GM23338 (cell line): ENCODE measurements around the gene CLDN19. TPM values are rescaled to one million over a fixed set of nuclear protein-coding genes. Genes with fewer than 3 reads are reported as not detected.

Experiments used
- ATAC-seq: fragments of 200-7000 bp; cut with Tn5 transposase; 3 replicates; pipeline ENCODE4 v1.9.1; 2020
- DNase-seq: peaks from one replicate; pipeline ENCODE4 v3.0.0-alpha.2; 2015; ENCODE audit warnings: low spot score
- H2AFZ ChIP-seq: fragments of 200-600 bp; sonication (generic); 2 replicates; pipeline ENCODE4 v1.8.0; 2016; ENCODE audit warnings: antibody characterized with exemption, mild to moderate bottlenecking, moderate library complexity
- H3F3A ChIP-seq: fragments of 200-600 bp; sonication (generic); replicated peaks from 2 replicates; pipeline ENCODE4 v1.8.0; 2017; ENCODE audit warnings: antibody characterized with exemption, mixed run types, low read depth
- H3K27ac ChIP-seq: fragments of 200-600 bp; sonication (generic); 2 replicates; pipeline ENCODE4 v1.6.1; 2016; ENCODE audit warnings: low read depth
- H3K27me3 ChIP-seq: fragments of 200-600 bp; sonication (generic); 2 replicates; pipeline ENCODE4 v1.8.0; 2016; ENCODE audit warnings: mild to moderate bottlenecking, mixed run types, moderate library complexity; ENCODE audit not compliant: insufficient read depth
- H3K36me3 ChIP-seq: fragments of 200-600 bp; sonication (generic); 2 replicates; pipeline ENCODE4 v1.8.0; 2016; ENCODE audit warnings: mild to moderate bottlenecking; ENCODE audit not compliant: insufficient read depth
- H3K4me1 ChIP-seq: fragments of 200-600 bp; sonication (generic); 2 replicates; pipeline ENCODE4 v1.8.0; 2016; ENCODE audit warnings: mild to moderate bottlenecking, moderate library complexity; ENCODE audit not compliant: insufficient read depth
- H3K4me2 ChIP-seq: fragments of 200-600 bp; sonication (generic); 2 replicates; pipeline ENCODE4 v1.7.1; 2017; ENCODE audit warnings: mixed run types
- H3K4me3 ChIP-seq: fragments of 200-600 bp; sonication (generic); 2 replicates; pipeline ENCODE4 v1.6.1; 2016; ENCODE audit warnings: mixed run types
- H3K79me2 ChIP-seq: fragments of 200-600 bp; sonication (generic); replicated peaks from 2 replicates; pipeline ENCODE4 v1.8.0; 2017; ENCODE audit warnings: mild to moderate bottlenecking; ENCODE audit not compliant: insufficient read depth
- H3K9me2 ChIP-seq: fragments of 200-600 bp; sonication (generic); 2 replicates; pipeline ENCODE4 v1.8.0; 2017; ENCODE audit not compliant: insufficient read depth
- H4K20me1 ChIP-seq: fragments of 200-600 bp; sonication (generic); replicated peaks from 2 replicates; pipeline ENCODE4 v1.8.0; 2017; ENCODE audit warnings: mild to moderate bottlenecking; ENCODE audit not compliant: insufficient read depth
- H3K27ac Mint-ChIP-seq: 2 replicates; pipeline ENCODE4 v1.8.0; 2020; ENCODE audit warnings: inconsistent platforms, mild to moderate bottlenecking, moderate library complexity, mixed read lengths
- H3K27me3 Mint-ChIP-seq: 3 replicates; pipeline ENCODE4 v1.8.0; 2022; ENCODE audit warnings: low read depth, mild to moderate bottlenecking, moderate library complexity, mixed read lengths, inconsistent platforms; ENCODE audit not compliant: insufficient read depth, poor library complexity
- H3K36me3 Mint-ChIP-seq: 3 replicates; pipeline ENCODE4 v1.8.0; 2021; ENCODE audit warnings: low read depth, mild to moderate bottlenecking, inconsistent platforms, moderate library complexity, mixed read lengths
- H3K4me1 Mint-ChIP-seq: 3 replicates; pipeline ENCODE4 v1.8.0; 2020; ENCODE audit warnings: mild to moderate bottlenecking, inconsistent platforms, mixed read lengths
- H3K4me3 Mint-ChIP-seq: 3 replicates; pipeline ENCODE4 v1.8.0; 2021; ENCODE audit warnings: moderate library complexity, mild to moderate bottlenecking, inconsistent platforms, mixed read lengths
- H3K9me3 Mint-ChIP-seq: 3 replicates; pipeline ENCODE4 v1.8.0; 2020; ENCODE audit warnings: moderate library complexity, mild to moderate bottlenecking, inconsistent platforms, mixed read lengths
- CREB1 ChIP-seq: fragments of 250-450 bp; sonication (Bioruptor Pico); IDR thresholded peaks from 2 replicates; pipeline ENCODE4 v1.5.0; 2020; ENCODE audit warnings: low read depth, mild to moderate bottlenecking, moderate library complexity
- ETS1 ChIP-seq: IDR thresholded peaks from 2 replicates; pipeline ENCODE4 v1.6.1; 2016; ENCODE audit warnings: antibody characterized with exemption
- NANOG ChIP-seq: IDR thresholded peaks from 2 replicates; pipeline ENCODE4 v1.6.1; 2016; ENCODE audit warnings: antibody characterized with exemption, borderline replicate concordance
- ZNF114 ChIP-seq: fragments of 250-450 bp; sonication (Bioruptor Pico); IDR thresholded peaks from 2 replicates; pipeline ENCODE4 v1.5.0; 2020; ENCODE audit warnings: mild to moderate bottlenecking, moderate library complexity
- polyA plus RNA-seq: library from polyadenylated mRNA; unstranded; fragments of >200 nt; fragmentation: Nextera tagmentation; extraction: Ambion mirVana; gene quantifications from 2 replicates; pipeline ENCODE4 v1.2.1, GENCODE V29; 2016
- total RNA-seq: library from RNA; depleted of rRNA; stranded (reverse); fragments of >200 nt; shearing (Covaris generic); gene quantifications from 2 replicates; pipeline ENCODE4 v1.2.3, GENCODE V29; 2014
- TF ChIP-seq, protein P1 (sequence below), 2 experiments: fragments of 200-600 bp in 1 of 2; sonication (generic) in 1 of 2; conservative IDR thresholded peaks; 2 replicates each; pipeline versions ENCODE4 v1.5.1 to v1.6.1; 2016 to 2017; ENCODE audit warnings: antibody characterized with exemption in 2 of 2, low read depth in 2 of 2, mild to moderate bottlenecking in 2 of 2, moderate library complexity in 1 of 2
- TF ChIP-seq, protein P2 (sequence below): fragments of 250-450 bp; sonication (Bioruptor Pico); IDR thresholded peaks from 2 replicates; pipeline ENCODE4 v1.5.0; 2020; ENCODE audit warnings: mild to moderate bottlenecking, moderate library complexity

The CLDN19 gene
- total and polyA plus RNA-seq, 2 experiments from 2014 or later = 2.6 to 12.8 TPM

- peaks cover 8% of the 10 kb centered on the region; the same call in 1 of the 2 replicates for H4K20me1 ChIP-seq
- H3K79me2 ChIP-seq = peaks cover 48% of the 10 kb centered on the region
- ATAC-seq = no peak
- Mint-ChIP-seq H3K4me3 (no peak overlapping the region), H3K27me3 (peaks cover 6% of the 10 kb centered on the region), H3K27ac (peak overlapping the region; percentile 64; the same call in 1 of the 2 replicates), H3K4me1 (peaks cover 9% of the 10 kb centered on the region; the same call in 2 of the 3 replicates), H3K36me3 (peaks cover 51% of the 10 kb centered on the region), H3K9me3 (no peaks in the 10 kb centered on the region; the same call in 2 of the 3 replicates)
- no peaks in the 10 kb centered on the region for H3F3A ChIP-seq
- H3K4me1 ChIP-seq = peaks cover 16% of the 10 kb centered on the region
- H3K36me3 ChIP-seq = peaks cover 18% of the 10 kb centered on the region
- no peak overlapping the region for H3K4me3 ChIP-seq
- no peak overlapping the region for H3K27ac ChIP-seq
- DNase-seq = no peak
- H3K9me2 ChIP-seq = no peaks in the 10 kb centered on the region
- TF ChIP-seq, protein P1, sequence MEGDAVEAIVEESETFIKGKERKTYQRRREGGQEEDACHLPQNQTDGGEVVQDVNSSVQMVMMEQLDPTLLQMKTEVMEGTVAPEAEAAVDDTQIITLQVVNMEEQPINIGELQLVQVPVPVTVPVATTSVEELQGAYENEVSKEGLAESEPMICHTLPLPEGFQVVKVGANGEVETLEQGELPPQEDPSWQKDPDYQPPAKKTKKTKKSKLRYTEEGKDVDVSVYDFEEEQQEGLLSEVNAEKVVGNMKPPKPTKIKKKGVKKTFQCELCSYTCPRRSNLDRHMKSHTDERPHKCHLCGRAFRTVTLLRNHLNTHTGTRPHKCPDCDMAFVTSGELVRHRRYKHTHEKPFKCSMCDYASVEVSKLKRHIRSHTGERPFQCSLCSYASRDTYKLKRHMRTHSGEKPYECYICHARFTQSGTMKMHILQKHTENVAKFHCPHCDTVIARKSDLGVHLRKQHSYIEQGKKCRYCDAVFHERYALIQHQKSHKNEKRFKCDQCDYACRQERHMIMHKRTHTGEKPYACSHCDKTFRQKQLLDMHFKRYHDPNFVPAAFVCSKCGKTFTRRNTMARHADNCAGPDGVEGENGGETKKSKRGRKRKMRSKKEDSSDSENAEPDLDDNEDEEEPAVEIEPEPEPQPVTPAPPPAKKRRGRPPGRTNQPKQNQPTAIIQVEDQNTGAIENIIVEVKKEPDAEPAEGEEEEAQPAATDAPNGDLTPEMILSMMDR (conservative IDR thresholded peaks at IDR 0.05; ENCODE audit: low read depth in 2 of 2) = no peak
- no peak for TF ChIP-seq CREB1 (CRISPR knock-in tag)
- no peak overlapping the region for H2AFZ ChIP-seq
- H3K4me2 ChIP-seq = no peak overlapping the region
- no peaks in the 10 kb centered on the region for H3K27me3 ChIP-seq
Measured at GRCh38 chr1:42773420-42773819, 33.4 kb upstream of the CLDN19 start.

GRCh38 chr1:42769811-42770210, 29.8 kb upstream of the CLDN19 start:
- peaks cover 8% of the 10 kb centered on the region; the same call in 1 of the 2 replicates for H4K20me1 ChIP-seq
- H3K4me3 Mint-ChIP-seq = no peak overlapping the region; the same call in 2 of the 3 replicates
- TF ChIP-seq ZNF114 (CRISPR knock-in tag) (no peak), ETS1 (no peak), NANOG (no peak)
- TF ChIP-seq, protein P2, sequence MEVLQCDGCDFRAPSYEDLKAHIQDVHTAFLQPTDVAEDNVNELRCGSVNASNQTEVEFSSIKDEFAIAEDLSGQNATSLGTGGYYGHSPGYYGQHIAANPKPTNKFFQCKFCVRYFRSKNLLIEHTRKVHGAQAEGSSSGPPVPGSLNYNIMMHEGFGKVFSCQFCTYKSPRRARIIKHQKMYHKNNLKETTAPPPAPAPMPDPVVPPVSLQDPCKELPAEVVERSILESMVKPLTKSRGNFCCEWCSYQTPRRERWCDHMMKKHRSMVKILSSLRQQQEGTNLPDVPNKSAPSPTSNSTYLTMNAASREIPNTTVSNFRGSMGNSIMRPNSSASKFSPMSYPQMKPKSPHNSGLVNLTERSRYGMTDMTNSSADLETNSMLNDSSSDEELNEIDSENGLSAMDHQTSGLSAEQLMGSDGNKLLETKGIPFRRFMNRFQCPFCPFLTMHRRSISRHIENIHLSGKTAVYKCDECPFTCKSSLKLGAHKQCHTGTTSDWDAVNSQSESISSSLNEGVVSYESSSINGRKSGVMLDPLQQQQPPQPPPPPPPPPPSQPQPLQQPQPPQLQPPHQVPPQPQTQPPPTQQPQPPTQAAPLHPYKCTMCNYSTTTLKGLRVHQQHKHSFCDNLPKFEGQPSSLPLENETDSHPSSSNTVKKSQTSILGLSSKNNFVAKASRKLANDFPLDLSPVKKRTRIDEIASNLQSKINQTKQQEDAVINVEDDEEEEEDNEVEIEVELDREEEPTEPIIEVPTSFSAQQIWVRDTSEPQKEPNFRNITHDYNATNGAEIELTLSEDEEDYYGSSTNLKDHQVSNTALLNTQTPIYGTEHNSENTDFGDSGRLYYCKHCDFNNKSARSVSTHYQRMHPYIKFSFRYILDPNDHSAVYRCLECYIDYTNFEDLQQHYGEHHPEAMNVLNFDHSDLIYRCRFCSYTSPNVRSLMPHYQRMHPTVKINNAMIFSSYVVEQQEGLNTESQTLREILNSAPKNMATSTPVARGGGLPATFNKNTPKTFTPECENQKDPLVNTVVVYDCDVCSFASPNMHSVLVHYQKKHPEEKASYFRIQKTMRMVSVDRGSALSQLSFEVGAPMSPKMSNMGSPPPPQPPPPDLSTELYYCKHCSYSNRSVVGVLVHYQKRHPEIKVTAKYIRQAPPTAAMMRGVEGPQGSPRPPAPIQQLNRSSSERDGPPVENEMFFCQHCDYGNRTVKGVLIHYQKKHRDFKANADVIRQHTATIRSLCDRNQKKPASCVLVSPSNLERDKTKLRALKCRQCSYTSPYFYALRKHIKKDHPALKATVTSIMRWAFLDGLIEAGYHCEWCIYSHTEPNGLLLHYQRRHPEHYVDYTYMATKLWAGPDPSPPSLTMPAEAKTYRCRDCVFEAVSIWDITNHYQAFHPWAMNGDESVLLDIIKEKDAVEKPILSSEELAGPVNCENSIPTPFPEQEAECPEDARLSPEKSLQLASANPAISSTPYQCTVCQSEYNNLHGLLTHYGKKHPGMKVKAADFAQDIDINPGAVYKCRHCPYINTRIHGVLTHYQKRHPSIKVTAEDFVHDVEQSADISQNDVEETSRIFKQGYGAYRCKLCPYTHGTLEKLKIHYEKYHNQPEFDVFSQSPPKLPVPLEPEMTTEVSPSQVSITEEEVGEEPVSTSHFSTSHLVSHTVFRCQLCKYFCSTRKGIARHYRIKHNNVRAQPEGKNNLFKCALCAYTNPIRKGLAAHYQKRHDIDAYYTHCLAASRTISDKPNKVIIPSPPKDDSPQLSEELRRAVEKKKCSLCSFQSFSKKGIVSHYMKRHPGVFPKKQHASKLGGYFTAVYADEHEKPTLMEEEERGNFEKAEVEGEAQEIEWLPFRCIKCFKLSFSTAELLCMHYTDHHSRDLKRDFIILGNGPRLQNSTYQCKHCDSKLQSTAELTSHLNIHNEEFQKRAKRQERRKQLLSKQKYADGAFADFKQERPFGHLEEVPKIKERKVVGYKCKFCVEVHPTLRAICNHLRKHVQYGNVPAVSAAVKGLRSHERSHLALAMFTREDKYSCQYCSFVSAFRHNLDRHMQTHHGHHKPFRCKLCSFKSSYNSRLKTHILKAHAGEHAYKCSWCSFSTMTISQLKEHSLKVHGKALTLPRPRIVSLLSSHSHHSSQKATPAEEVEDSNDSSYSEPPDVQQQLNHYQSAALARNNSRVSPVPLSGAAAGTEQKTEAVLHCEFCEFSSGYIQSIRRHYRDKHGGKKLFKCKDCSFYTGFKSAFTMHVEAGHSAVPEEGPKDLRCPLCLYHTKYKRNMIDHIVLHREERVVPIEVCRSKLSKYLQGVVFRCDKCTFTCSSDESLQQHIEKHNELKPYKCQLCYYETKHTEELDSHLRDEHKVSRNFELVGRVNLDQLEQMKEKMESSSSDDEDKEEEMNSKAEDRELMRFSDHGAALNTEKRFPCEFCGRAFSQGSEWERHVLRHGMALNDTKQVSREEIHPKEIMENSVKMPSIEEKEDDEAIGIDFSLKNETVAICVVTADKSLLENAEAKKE (CRISPR knock-in tag) = no peak
- no peak overlapping the region for H3K27ac ChIP-seq
- H3F3A ChIP-seq = no peaks in the 10 kb centered on the region
- H3K36me3 Mint-ChIP-seq = peaks cover 29% of the 10 kb centered on the region
- no peak overlapping the region for H3K4me2 ChIP-seq
- peaks cover 66% of the 10 kb centered on the region for H3K79me2 ChIP-seq
- peaks cover 14% of the 10 kb centered on the region for H3K4me1 Mint-ChIP-seq
- no peaks in the 10 kb centered on the region; the same call in 2 of the 3 replicates for H3K9me3 Mint-ChIP-seq
- H2AFZ ChIP-seq = no peak overlapping the region
- H3K27me3 Mint-ChIP-seq = peaks cover 12% of the 10 kb centered on the region
- H3K4me3 ChIP-seq = no peak overlapping the region
- H3K36me3 ChIP-seq = peaks cover 5% of the 10 kb centered on the region; the same call in 1 of the 2 replicates
- H3K4me1 ChIP-seq = peaks cover 32% of the 10 kb centered on the region
- no peaks in the 10 kb centered on the region for H3K27me3 ChIP-seq
- no peak for DNase-seq
- no peaks in the 10 kb centered on the region for H3K9me2 ChIP-seq
- ATAC-seq = no peak
- no peak overlapping the region for H3K27ac Mint-ChIP-seq
